Thyroid gland (tissue), 4 donors: Measurements from ENCODE around the gene FLOT2. TPM values are rescaled to one million over a fixed set of nuclear protein-coding genes. Genes with fewer than 3 reads are reported as not detected.

Experiments used
- DNase-seq, 2 donors: peaks; one replicate each; pipeline ENCODE4 v3.0.0-alpha.2; 2019
- H3K27ac ChIP-seq, 3 donors: fragments of 200-600 bp; sonication (generic); 1 replicate in 2 of 3; 2 replicates in 1 of 3; pipeline ENCODE4 v1.5.1; 2016 to 2019; ENCODE audit warnings: mild to moderate bottlenecking in 1 of 3, moderate library complexity in 1 of 3
- H3K27me3 ChIP-seq: fragments of 200-600 bp; sonication (generic); one replicate; pipeline ENCODE4 v1.5.1; 2019
- H3K36me3 ChIP-seq, 2 donors: fragments of 200-600 bp; sonication (generic); one replicate each; pipeline ENCODE4 v1.5.1; 2016 to 2019
- H3K4me1 ChIP-seq, 2 donors: fragments of 200-600 bp; sonication (generic); one replicate each; pipeline ENCODE4 v1.5.1; 2017 to 2019
- H3K4me3 ChIP-seq, 3 donors: fragments of 200-600 bp; sonication (generic); replicated peaks in 1 of 3; 1 replicate in 2 of 3; 2 replicates in 1 of 3; pipeline ENCODE4 v1.5.1; 2016; ENCODE audit warnings: mild to moderate bottlenecking in 1 of 3
- H3K9me3 ChIP-seq: fragments of 200-600 bp; sonication (generic); one replicate; pipeline ENCODE4 v1.5.1; 2017
- POLR2A ChIP-seq, 2 donors: fragments of 450-650 bp; IDR thresholded peaks; one replicate each; pipeline ENCODE4 v1.6.1; 2017; ENCODE audit warnings: antibody characterized with exemption in 2 of 2, mild to moderate bottlenecking in 2 of 2, moderate library complexity in 1 of 2
- WGBS, 2 donors: methylation state at CpG; one replicate each; pipeline ENCODE4 v1.1.5; 2017; 5-methylcytosine and 5-hydroxymethylcytosine counted together
- intact Hi-C: fragments of 100-400 bp; cut with DNase I; formaldehyde crosslinking; loops from one replicate; pipeline ENCODE4 v1.15.1; 2023
- total RNA-seq, 4 donors: library from RNA; depleted of rRNA; stranded (reverse); fragments of >200 nt; gene quantifications; one replicate each; pipeline ENCODE4 v1.2.3, GENCODE V29; 2016
- TF ChIP-seq, protein P1 (sequence below), 6 experiments: fragments of 200-600 bp in 3 of 6; fragments of 450-650 bp in 3 of 6; sonication (generic) in 3 of 6; IDR thresholded peaks; one replicate each; pipeline ENCODE4 v1.5.1; 2016 to 2019; ENCODE audit warnings: antibody characterized with exemption in 6 of 6, mild to moderate bottlenecking in 2 of 6, inconsistent platforms in 1 of 6, moderate library complexity in 1 of 6

The FLOT2 gene
- total RNA-seq, 4 donors from 2014 or later, result 55.0 to 75.0 (median 62.7) TPM

DNA sequence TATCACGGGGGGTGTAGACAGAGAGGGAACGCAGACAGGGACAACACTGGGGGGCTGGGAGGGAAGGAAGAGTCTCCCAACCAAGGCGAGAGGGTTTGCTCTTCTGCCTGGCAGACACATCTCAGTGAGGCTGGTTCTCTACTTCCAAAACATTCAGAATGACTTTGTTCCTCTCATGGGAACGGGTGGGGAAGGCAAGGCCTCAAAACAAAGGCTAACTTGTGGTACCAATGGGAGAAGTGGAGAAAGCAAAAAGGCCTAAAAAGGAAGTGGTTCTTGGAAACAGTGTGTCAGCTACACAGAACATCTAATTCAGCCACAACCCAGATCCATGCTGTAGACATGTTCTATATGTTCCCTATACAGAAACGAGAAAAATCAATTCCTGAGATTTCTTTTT lies 7.5 kb downstream of the FLOT2 start:
- H3K4me3 ChIP-seq, result no peak overlapping the region
- no peaks in the 10 kb centered on the region for H3K9me3 ChIP-seq
- H3K27ac ChIP-seq, result no peak overlapping the region
- WGBS, 2 donors, result 80 to 89% methylated on average over 5 of the region's 5 CpGs
- H3K36me3 ChIP-seq, result peaks cover 0 to 7% of the 10 kb centered on the region in 2 donors
- TF ChIP-seq POLR2A (IDR thresholded peaks at IDR 0.05), result no peak
- TF ChIP-seq, protein P1, sequence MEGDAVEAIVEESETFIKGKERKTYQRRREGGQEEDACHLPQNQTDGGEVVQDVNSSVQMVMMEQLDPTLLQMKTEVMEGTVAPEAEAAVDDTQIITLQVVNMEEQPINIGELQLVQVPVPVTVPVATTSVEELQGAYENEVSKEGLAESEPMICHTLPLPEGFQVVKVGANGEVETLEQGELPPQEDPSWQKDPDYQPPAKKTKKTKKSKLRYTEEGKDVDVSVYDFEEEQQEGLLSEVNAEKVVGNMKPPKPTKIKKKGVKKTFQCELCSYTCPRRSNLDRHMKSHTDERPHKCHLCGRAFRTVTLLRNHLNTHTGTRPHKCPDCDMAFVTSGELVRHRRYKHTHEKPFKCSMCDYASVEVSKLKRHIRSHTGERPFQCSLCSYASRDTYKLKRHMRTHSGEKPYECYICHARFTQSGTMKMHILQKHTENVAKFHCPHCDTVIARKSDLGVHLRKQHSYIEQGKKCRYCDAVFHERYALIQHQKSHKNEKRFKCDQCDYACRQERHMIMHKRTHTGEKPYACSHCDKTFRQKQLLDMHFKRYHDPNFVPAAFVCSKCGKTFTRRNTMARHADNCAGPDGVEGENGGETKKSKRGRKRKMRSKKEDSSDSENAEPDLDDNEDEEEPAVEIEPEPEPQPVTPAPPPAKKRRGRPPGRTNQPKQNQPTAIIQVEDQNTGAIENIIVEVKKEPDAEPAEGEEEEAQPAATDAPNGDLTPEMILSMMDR (IDR thresholded peaks at IDR 0.05), result no peak
- H3K27me3 ChIP-seq, result no peaks in the 10 kb centered on the region
- DNase-seq, result no peak
- H3K4me1 ChIP-seq, result peaks cover 9 to 30% of the 10 kb centered on the region in 2 donors
- intact Hi-C loops, result no loop called here

DNA sequence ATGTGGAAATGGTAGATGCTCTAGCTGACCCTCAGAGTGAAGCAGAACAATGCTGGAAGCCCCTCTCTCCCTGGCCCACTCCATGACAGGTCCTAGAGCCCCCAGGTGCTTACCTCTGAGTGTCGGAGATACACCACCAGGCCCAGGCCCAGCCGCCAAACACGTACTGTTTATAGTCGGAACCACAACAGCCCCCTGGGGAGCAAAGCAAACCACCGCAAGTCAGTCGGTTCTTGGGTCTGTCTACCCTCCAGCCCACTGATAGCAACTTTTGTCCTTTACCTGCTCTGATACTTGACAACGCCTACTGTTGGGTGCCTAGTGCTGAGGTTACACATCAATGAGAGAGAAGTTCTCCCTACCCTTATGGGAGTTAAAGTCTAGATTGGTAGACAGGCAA lies 8.7 kb downstream of the FLOT2 start:
- 90 to 91% methylated on average over 7 of the region's 7 CpGs for WGBS, 2 donors
- no peak for TF ChIP-seq POLR2A (IDR thresholded peaks at IDR 0.05)
- TF ChIP-seq, protein P1 (IDR thresholded peaks at IDR 0.05), result no peak

DNA sequence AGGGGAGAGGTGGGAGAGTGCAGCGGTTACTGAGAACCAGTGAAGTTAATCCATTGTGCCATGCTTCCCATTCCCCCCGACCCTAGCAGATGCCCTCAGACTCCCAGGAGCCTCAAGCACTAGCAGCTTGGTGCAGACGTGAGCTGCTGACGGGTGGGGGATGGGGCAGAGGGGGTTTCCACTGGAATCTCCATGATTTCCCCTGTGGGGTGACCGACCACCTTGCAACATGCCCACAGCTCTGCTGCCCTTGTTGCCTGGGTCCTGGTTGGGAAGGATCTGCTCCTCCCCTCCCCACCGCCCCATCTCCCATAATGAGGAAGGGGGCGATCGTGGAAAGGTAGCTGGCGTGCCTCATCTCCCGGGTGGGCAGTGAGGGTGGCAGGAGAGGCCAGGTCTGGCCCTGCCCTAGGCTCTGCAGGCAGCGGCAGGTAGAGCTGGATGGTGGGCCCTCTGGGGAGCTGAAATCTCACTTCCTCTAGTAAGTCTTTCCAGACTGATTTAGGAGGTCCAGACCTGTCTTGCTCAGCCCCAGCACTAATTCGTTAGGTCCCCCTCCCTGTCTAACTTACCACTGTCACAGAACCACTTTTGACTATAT lies 9.6 kb downstream of the FLOT2 start:
- Histone ChIP-seq H3K4me1 (peaks cover 9 to 26% of the 10 kb centered on the region in 2 donors), H3K4me3 (no peak overlapping the region), H3K36me3 (peaks cover 12 to 22% of the 10 kb centered on the region in 2 donors), H3K27me3 (no peaks in the 10 kb centered on the region), H3K9me3 (no peaks in the 10 kb centered on the region), H3K27ac (no peak overlapping the region)
- DNase-seq, result no peak
- no peak for TF ChIP-seq POLR2A (IDR thresholded peaks at IDR 0.05)
- WGBS, 2 donors, result 86 to 93% methylated on average over 11 to 12 of the region's 12 CpGs
- intact Hi-C loops, result no loop called here

More for the DNA sequence above, 8.7 kb downstream of the FLOT2 start:
- Histone ChIP-seq H3K4me1 (peaks cover 9 to 26% of the 10 kb centered on the region in 2 donors), H3K9me3 (no peaks in the 10 kb centered on the region), H3K27me3 (no peaks in the 10 kb centered on the region), H3K36me3 (peaks cover 9 to 19% of the 10 kb centered on the region in 2 donors), H3K4me3 (no peak overlapping the region), H3K27ac (no peak overlapping the region)
- DNase-seq, result no peak
- intact Hi-C loops, result no loop called here

DNA sequence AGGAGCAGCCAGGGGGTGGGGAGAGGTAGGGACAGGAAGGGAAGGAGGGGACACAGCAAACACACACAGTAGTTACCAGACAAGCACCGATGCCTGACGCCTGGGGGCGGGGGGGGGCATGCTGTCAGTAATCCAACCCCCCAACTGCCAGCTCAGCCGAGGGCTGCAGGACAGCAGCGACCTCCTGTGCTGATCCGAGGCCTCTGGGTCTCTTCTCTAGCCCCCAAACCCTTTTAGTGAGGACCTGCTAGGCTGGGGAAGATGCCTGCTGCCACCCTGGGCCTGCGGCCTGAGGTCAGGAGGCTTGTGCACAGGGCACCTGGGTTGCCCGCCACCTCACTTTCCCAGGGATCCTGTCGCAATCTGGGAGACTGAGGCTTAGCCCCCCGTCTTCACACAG lies 11.6 kb downstream of the FLOT2 start:
- no peak for DNase-seq
- Histone ChIP-seq H3K9me3 (no peaks in the 10 kb centered on the region), H3K36me3 (peaks cover 32 to 39% of the 10 kb centered on the region in 2 donors), H3K27ac (no peak overlapping the region), H3K4me3 (no peak overlapping the region), H3K27me3 (no peaks in the 10 kb centered on the region), H3K4me1 (peaks cover 0 to 11% of the 10 kb centered on the region in 2 donors)
- 76 to 90% methylated on average over 2 to 8 of the region's 10 CpGs for WGBS, 2 donors
- intact Hi-C loops, result no loop called here
- TF ChIP-seq, protein P1 (IDR thresholded peaks at IDR 0.05), result no peak
- TF ChIP-seq POLR2A (IDR thresholded peaks at IDR 0.05), result no peak

GRCh38 chr17:28885363-28885762 lies 12.2 kb downstream of the FLOT2 start:
- intact Hi-C loops, result no loop called here

More at GRCh38 chr17:28885363-28885762, 12.2 kb downstream of the FLOT2 start:
- WGBS, 2 donors, result 97 to 100% methylated on average over 4 of the region's 4 CpGs
- Histone ChIP-seq H3K4me1 (peaks cover 0 to 6% of the 10 kb centered on the region in 2 donors), H3K27ac (no peak overlapping the region), H3K4me3 (no peak overlapping the region), H3K36me3 (peaks cover 38 to 45% of the 10 kb centered on the region in 2 donors), H3K9me3 (no peaks in the 10 kb centered on the region), H3K27me3 (no peaks in the 10 kb centered on the region)
- DNase-seq, result no peak
- TF ChIP-seq, protein P1 (IDR thresholded peaks at IDR 0.05), result no peak
- TF ChIP-seq POLR2A (IDR thresholded peaks at IDR 0.05), result no peak
